Measurements from ENCODE around the gene GNG7. TPM values are rescaled to one million over a fixed set of nuclear protein-coding genes. Genes with fewer than 3 reads are reported as not detected.
"Not testable (repeated sequence)": the region's sequence is repeated elsewhere in the genome, so short reads cannot be mapped to it uniquely, and the experiment has no call there.

GNG7 gene
- total RNA-seq, 1 donor from 2014 or later, result 0.64 TPM

DNA sequence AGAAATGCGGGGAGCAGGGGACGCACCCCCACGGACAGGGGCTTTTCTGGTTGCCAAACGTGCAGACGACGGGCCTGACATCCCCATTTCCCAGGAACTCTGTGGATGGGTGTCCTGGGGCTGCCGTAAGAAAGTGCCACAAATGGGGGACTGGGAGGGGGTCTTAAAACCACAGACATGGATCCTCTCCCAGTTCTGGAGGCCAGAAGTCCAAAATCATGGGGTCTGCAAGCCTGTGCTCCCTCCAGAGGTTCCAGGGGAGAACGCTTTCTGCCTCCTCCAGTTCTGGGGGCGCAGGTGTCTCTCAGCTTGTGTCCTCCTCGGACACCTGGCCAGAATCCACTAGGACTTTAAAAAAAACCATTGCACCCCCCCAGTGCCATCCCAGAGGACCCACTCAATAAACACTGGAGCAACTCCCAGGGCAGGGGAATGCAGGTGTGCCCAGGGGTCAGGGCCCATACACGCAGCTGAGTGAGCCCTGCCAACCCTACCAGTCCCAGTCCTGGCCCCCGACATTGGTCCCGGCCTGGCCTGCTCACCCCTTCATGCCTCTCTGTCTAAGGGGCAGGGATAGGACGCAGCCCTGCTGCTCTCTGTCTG is 122.7 kb downstream of the GNG7 start:
- DNase-seq (ENCODE audit: low read depth in 2 of 2), result no peak

DNA sequence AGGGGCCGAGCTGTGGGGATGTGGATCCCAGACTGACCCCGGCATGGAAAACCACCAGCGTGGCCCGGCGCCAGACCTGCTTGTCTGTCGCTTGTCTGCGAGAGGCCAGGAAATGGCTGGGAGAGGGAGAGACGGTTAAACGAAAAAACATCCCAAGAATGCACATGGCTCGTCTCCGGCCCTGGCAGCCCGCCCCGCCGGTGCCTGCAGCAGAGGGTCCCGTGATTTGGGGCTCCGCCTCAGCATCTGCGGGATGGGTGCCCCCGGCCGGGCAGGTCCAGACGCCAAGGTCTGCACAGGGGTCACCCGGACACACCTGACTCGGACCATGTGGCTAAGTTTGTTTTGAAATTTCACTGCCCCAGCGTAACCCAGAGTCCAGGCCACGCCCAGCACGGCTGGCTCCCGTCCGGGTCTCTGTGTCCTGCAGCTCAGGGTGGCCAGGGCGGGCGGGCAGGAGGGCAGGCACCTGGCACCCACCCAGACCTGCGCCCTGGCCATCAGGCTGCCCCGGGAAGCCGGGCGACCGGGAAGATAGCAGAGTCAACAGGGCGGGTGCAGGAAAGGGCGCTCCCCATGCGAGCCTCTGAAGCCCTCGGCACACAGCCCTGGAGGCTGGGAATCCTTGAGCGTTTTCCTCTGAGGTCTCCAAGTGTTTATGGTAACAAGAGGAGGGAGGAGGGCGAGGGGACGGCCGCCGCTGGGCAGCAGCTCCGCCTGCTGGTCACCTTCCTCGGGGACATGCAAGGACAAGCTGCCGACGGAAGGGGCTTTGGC is 123.4 kb downstream of the GNG7 start:
- peak; percentile 97 to 98 for DNase-seq (ENCODE audit: low read depth in 2 of 2)

DNA sequence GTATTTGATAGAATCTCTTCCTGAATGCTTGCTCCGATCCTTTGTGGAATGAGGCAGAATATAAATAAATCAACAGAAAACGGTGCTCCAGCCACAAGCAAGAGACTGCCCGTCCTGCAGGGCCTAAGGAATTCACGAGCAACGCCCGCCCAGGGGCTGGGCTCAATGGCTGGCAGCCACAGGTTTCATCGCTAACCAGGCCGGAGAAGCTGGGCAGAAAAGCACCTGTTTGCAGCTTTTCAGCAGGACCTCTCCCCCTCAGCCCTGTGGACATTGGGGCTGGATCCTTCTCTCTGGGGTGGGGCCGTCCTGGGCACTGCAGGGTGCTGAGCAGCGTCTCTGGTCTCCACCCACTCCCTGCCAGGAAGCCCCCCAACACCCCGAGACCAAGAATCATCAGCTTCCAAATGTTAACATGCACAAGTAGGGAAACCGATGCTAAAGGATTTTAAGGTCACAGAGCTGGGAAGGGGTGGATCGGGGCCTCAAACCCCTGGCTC is 124.1 kb downstream of the GNG7 start:
- peak in 1 of 2 donors; percentile 82 for DNase-seq (ENCODE audit: low read depth in 2 of 2)

DNA sequence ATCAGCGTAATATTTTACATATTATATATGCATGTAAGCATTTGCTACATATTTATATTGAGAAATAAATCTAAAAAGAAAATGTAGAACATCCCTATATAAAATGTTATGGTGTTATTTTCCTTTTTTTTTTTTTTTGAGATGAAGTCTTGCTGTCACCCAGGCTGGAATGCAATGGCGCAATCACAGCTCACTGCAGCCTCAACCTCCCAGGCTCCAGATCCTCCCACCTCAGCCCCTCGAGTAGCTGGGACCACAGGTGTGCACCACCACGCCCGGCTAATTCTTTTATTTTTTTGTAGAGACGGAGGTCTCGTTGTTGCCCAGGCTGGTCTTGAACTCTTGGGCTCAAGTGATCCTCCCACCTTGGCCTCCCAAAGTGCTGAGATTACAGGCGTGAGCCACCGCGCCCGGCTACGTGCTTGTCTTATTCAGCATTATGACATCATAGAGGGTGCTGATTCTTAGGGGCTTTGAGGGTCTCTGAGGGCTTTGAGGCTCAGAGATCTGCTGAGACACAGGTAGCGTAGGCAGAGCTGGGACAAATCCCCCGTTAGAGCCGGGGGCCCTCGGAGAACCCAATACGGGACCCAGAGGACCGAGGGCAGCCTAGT is 124.7 kb downstream of the GNG7 start:
- no peak for DNase-seq (ENCODE audit: low read depth in 2 of 2)

DNA sequence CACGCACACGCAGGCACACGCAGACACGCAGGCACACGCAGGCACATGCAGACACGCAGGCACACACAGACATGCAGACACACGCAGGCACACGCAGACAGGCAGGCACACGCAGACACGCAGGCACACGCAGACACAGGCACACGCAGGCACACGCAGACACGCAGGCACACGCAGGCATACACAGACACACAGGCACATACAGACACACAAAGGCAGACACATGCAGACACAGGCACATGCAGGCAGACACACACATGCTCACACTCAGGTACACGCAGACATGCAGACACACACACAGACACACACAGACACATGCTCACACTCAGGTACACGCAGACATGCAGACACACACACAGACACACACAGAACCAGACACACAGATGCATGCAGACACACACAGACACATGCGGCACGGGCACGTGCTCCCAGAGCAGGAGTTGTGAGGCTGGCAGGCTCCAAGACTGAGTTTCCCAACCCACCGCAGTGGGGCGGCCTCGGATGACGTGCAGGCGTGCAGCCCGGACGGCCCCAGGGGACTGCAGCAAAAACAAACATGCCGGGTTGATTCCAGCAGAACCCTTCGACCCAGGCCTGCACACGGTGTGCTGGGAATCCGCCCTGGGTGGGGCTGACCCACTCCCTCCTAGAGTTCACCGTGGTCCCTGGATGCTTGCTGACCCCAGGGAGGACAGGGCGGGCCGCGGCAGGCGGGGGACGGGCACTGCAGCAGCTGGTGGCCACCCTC is 126.6 kb downstream of the GNG7 start:
- DNase-seq (ENCODE audit: low read depth in 2 of 2), result peak in 1 of 2 donors; percentile 34

DNA sequence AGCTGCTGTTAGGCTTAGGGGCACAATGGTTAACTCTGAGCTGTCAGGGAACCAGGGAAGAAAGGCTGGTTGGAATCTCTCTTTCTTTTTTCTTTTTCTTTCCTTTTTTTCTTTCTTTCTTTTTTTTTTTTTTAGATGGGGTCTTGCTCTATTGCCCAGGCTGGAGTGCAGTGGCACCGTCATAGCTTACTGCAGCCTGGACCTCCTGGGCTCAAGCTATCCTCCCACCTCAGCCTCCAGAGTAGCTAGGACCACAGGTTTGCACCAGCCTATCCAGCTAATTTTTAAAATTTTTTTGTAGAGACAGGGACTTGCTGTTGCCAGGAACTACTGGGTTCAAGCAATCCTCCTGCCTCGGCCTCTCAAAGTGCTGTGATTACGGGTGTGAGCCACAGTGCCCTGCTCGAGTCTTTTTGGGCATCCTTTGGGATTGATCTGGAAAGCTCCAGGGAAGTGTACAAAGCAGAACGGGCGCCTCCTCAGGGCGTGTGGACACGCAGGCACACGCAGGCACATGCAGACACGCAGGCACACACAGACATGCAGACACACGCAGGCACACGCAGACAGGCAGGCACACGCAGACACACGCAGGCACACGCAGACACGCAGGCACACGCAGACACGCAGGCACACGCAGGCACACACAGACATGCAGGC is 127.4 kb downstream of the GNG7 start:
- DNase-seq (ENCODE audit: low read depth in 2 of 2), result no peak

DNA sequence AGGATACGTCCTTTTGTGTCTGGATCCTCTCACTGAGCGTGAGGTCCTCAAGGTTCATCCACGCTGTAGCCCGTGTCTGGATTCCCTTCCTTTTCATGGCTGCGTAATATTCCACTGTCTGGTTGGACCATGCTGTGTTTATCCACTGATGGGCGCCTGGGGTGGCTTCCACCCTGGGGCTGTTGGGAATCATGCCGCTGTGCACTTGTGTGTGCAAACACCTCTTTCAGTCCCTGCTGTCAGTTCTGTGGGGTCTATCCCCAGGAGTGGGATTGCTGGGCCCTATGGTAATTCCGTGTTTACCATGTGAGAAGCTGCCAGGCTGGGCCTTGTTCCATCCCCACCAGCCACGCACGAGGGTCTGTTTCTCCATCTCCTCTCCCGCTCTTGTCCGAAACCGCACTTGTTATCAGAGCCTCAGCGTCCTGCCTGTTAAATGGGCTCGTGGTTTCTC is 128.0 kb downstream of the GNG7 start:
- peak in 1 of 2 donors; percentile 26 for DNase-seq (ENCODE audit: low read depth in 2 of 2)

DNA sequence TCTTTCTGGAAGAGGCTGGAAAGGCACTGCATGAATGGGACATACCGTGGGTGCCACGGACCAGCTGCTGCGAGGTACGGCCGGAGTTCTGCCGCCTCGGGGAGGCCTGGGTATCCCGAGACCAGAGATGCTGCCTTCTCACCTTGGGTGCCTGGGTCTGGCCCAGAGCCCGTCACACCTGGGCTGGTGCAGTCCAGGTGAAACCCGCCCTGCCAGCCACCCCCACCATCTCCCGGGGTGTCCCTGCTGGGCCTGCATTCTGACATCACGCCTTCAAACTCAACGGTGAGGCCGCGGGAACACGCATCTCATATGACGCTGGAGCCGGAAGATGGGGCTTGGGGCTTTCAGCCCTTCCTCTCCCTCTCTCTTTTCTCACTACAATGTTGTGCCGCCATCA is 128.6 kb downstream of the GNG7 start:
- no peak for DNase-seq (ENCODE audit: low read depth in 2 of 2)

DNA sequence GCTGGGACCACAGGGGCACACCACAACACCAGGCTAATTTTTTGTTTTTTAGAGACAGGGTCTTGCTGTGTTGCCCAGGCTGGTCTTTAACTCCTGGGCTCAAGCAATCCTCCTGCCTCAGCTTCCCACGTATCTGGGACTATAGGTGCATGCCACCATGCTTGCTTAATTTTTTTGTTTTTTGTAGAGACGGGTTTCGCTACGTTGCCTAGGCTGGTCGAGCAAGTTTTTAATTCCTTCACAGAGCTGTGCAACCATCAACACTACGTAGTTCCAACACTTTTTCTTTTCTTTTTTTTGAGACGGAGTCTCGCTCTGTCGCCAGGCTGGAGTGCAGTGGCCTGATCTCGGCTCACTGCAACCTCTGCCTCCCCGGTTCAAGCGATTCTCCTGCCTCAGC is 130.3 kb downstream of the GNG7 start:
- not testable (repeated sequence) for DNase-seq (ENCODE audit: low read depth in 2 of 2)

DNA sequence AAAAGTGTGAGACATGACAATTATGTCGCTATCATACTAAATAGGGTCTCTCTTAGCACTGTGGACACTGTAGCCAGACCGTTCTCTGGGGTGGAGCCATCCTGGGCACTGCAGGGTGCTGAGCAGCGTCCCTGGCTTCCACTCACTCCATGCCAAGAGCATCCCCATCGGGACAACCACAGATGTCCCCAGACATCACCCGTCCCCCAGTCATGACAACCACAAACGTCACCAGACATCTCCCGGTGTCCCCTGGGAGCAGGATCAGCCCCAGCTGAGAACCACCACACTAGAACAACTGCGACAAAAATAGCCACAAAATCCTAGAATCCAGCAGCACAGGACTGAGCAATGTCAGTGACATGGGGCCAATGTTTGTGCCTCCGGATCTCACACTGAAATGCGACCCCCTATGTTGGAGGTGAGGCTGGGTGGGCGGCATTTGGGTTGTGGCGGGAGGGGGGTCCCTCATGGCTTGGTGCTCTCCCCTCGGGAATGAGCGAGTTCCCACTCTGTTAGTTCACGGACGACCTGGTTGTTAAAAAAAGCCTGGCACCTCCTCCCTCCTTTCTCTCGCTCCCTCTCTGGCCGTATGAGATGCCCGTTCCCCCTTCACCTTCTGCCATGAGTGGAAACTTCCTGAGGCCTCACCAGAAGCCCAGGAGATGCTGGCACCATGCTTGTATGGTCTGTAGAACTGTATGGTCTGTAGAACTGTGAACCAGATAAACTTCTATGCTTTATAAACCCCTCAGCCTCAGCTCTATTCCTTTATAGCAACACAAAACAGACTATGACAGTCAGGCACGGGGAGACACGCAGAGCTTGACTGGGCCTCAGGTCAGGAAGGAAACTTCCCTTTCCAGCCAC is 132.7 kb downstream of the GNG7 start:
- DNase-seq (ENCODE audit: low read depth in 2 of 2), result no peak

DNA sequence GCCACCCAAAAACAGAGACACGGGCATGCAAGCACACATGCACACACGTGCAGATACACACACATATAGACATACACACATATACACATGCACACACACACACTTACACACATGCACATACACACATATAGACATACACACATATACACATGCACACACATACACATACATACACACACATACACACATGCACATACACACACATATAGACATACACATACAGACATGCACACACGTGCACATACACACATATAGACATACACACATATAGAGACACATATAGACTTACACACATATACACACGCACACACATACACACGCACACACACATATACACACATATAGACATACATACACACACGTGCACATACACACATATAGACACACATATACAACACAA is 134.5 kb downstream of the GNG7 start:
- DNase-seq (ENCODE audit: low read depth in 2 of 2), result no peak

DNA sequence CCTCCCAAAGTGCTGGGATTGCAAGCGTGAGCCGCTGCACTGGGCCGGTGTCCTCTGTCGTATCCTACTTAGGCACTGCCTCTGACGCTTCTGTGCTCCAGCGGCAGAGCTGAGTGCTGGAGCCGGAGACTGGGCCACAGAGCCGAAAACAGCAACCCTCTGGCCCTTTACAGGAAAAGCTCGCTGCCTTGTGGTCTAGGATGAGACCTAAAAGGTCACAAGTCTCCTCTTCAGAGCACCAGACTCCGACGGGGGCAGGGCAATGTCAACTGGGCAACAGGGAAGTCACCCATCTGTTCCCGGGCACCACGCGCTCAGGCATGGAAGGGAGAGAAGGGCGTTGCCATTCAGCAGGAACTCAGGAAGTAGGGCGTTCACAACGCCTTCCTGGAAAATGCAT is 134.9 kb downstream of the GNG7 start:
- DNase-seq (ENCODE audit: low read depth in 2 of 2), result no peak

DNA sequence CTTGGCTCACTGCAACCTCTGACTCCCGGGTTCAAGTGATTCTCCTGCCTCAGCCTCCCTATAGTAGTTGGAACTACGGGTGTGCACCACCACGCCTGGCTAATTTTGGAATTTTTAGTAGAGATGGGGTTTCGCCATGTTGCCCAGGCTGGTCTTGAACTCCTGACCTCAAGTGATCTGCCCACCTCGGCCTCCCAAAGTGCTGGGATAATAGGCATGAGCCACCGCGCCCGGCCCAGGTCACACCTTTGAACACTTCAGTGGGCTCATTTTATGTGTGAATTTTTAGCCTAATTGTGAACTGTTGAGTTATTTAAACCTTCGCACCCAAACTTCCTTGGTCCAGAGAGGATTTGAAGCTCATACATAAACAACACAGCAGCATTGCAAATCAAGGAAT is 138.9 kb downstream of the GNG7 start:
- not testable (repeated sequence) for DNase-seq (ENCODE audit: low read depth in 2 of 2)

DNA sequence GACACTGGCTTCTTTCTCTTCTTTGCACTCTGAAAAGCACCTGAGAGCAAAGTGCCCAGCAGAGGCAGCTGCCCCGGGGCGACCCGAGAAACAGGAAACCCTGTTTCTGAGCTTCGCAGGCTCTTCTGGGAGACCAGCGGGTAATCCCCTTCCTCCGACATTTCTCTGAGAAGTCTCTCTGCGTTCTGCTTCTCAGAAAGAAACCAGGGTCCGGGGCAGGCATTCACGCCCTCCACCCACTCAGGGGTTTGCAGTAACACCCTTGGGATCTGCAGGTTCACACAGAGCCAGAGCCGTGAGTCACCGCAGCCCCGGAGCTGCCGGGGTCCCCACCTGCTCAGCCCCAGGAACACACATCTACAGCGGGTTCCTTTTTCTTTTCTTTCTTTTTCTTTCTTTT is 140.6 kb downstream of the GNG7 start:
- no peak for DNase-seq (ENCODE audit: low read depth in 2 of 2)

DNA sequence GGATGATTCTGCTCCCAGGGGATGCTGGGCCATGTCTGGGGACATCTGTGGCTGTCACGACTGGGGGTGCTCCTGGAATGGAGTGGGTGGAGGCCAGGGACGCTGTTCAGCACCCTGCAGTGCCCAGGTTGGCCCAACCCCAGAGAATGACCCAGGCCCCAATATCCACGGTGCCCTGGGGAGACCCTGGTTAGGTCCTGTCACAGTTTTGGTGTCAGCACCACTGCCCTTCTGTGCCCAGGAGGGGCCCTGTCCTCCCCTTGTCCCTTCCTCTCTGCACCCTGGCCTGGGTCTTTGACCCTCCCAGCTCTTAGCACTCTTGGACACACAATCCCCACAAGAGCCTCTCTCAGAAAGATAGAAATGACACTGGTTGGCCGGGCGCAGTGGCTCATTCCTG is 141.3 kb downstream of the GNG7 start:
- no peak for DNase-seq (ENCODE audit: low read depth in 2 of 2)

DNA sequence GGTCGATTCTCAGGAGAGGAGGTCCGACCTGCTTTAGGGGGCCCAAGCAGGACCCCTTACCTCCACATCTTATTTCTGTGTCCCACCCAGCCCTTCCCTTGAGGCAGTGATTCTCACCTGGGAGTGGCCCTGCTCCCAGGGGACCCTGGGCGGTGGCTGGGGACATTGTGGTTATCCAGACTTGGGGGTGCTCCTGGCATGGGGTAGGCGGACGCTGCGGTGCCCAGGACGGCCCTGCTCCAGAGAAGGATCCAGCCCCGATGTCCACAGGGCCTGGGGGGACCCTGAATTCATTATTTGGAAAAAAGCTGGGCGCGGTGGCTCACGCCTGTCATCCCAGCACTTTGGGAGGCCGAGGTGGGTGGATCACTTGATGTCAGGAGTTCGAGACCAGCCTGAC is 142.1 kb downstream of the GNG7 start:
- DNase-seq (ENCODE audit: low read depth in 2 of 2), result no peak

DNA sequence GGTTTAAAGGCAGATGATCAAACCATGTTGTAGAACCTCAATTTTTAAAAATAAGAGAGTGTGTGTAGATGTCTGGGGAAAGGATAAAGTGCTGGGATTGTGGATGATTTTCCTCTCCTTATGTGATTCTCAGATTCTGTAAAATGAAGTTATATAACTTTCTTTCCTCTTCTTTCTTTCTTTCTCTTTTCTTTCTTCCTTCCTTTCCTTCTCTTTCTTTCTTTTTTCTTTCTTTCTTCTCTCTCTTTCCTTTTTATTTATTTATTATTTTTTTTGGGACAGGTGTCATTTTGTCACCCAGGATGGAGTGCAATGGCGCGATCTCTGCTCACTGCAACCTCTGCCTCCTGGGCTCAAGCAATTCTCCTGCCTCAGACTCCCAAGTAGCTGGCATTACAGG is 144.0 kb downstream of the GNG7 start:
- no peak for DNase-seq (ENCODE audit: low read depth in 2 of 2)

DNA sequence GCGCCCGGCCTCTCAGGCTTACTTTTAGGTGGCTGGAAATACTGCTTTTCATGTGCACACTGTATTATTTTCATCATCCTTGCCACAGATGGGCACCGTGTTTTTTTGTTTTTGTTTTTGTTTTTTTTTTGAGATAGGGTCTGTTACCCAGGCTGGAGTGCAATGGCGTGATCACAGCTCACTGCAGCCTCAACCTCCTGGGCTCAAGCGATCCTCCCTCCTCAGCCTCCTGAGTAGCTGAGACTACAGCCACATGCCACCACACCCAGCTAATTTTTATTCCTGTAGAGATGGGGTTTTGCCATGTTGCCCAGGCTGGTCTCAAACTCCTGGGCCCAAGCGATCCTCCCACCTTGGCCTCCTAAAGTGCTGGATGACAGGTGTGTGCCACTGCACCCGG is 144.4 kb downstream of the GNG7 start:
- DNase-seq (ENCODE audit: low read depth in 2 of 2), result not testable (repeated sequence)

DNA sequence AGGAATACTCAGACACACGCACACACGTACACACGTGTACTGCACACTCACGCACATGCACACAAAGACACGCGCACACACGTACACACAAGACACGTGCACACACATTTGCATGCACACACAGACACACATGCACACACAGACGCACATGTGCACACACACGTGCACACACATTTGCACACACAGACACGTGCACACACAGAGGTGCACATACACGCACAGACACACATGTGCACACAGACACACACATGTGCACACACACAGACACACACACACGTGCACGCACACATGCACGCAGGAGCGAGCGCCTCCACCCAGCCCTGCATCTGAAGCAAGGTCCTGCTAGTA is 145.4 kb downstream of the GNG7 start:
- no peak for DNase-seq (ENCODE audit: low read depth in 2 of 2)
